Stimulated activated naive CD8-positive, alpha-beta T cell treated with anti-CD3 and anti-CD28 coated beads, Interleukin-15, amount 100 ng/mL, for 72 hours (primary cell): ENCODE results near the gene PPP2R2B.
"Not testable (repeated sequence)": the region's sequence is repeated elsewhere in the genome, so short reads cannot be mapped to it uniquely, and the experiment has no call there.

Experiments
- ATAC-seq: fragments of 150-1000 bp; cut with Tn5 transposase; 2 replicates; pipeline ENCODE4 v1.10.0; 2021; ENCODE audit warnings: mild to moderate bottlenecking, moderate library complexity
- DNase-seq, 2 donors: peaks; one replicate each; pipeline ENCODE4 v3.0.0; 2021 to 2022
- H3K27ac Mint-ChIP-seq, 2 donors: one replicate each; pipeline ENCODE4 v1.8.0; 2022; ENCODE audit warnings: mild to moderate bottlenecking in 2 of 2, mixed read lengths in 2 of 2, moderate library complexity in 2 of 2
- H3K27me3 Mint-ChIP-seq: one replicate; pipeline ENCODE4 v1.8.0; 2022; ENCODE audit warnings: mixed read lengths
- H3K4me1 Mint-ChIP-seq: one replicate; pipeline ENCODE4 v1.8.0; 2022; ENCODE audit warnings: mild to moderate bottlenecking, mixed read lengths
- H3K4me3 Mint-ChIP-seq, 2 donors: one replicate each; pipeline ENCODE4 v1.8.0; 2022; ENCODE audit warnings: mild to moderate bottlenecking in 2 of 2, mixed read lengths in 2 of 2, moderate library complexity in 1 of 2
- H3K9me3 Mint-ChIP-seq, 2 donors: one replicate each; pipeline ENCODE4 v1.8.0; 2022; ENCODE audit warnings: mixed read lengths in 2 of 2

The PPP2R2B gene

DNA sequence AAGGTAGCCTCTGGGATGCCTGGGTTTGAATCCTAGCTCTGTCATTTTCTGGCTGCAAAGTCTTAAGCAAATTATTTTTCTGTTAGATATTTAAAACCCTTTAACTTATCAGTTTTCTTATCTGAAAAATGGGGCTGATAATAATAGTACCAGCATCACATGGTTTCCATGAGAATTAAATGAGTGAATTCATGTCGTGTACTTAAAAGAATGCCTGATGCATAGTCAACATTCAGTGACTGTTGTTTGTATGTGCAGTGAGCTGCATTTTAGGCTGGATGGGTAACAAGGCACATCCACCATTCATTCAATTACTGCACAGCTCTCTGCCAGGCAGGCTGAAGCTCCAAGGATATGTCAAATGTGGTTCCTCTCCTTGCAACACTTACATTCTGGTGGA is 122.0 kb downstream of the PPP2R2B start:
- Mint-ChIP-seq H3K27ac (no peak overlapping the region), H3K4me1 (peaks cover 43% of the 10 kb centered on the region), H3K27me3 (no peaks in the 10 kb centered on the region), H3K4me3 (no peak overlapping the region), H3K9me3 (no peaks in the 10 kb centered on the region)
- ATAC-seq = no peak
- DNase-seq = no peak

DNA sequence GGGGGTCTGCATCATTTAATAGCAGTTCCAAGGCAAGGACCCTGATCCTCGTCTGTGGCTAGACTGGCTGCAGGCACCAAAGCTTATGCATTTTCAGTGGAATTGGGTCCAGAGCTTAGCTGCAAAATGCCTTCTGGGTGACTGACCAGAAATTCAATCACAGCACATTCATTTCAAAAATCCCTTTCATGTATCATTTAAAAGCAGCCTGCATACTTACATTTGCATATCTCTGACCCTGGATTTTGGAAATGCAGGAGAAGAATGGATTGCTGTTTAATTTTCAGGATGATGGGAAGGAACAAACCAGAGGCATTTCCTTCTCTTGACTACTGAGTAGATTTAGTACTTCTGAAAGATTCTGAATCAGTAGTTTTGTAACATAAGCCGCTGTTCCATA is 122.8 kb downstream of the PPP2R2B start:
- ATAC-seq (no peak), DNase-seq (no peak)
- Mint-ChIP-seq H3K27ac (no peak overlapping the region), H3K9me3 (peaks cover 0 to 4% of the 10 kb centered on the region in 2 donors), H3K4me1 (peaks cover 50% of the 10 kb centered on the region), H3K27me3 (no peaks in the 10 kb centered on the region), H3K4me3 (no peak overlapping the region)

DNA sequence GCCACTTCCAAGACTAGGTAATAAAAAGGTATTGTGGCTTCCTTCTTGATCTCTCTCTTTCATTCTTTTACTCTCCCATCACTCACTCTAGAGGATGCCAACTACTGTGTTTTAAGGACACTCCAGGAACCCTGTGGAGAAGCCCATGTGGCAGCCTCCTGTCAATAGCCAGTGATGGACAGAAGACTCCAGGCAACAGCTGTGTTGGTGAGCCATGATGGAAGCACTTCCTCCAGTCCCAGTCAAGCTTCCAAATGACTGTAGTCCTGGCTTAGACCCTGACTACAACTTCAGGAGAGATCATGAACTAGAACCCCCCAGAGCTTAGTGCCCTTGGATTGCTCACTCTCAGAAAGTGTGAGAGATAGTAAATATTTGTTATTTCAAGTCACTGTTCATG is 123.9 kb downstream of the PPP2R2B start:
- Mint-ChIP-seq H3K4me1 (peaks cover 52% of the 10 kb centered on the region), H3K27ac (no peak overlapping the region), H3K9me3 (peaks cover 0 to 7% of the 10 kb centered on the region in 2 donors), H3K27me3 (no peaks in the 10 kb centered on the region), H3K4me3 (no peak overlapping the region)
- DNase-seq = no peak
- ATAC-seq = no peak

- H3K4me3 Mint-ChIP-seq = no peak overlapping the region
- H3K4me1 Mint-ChIP-seq = peaks cover 43% of the 10 kb centered on the region
- H3K9me3 Mint-ChIP-seq = peaks cover 0 to 7% of the 10 kb centered on the region in 2 donors
- peak overlapping the region; percentile 0 to 79 for H3K27ac Mint-ChIP-seq
- ATAC-seq = no peak
- no peak for DNase-seq
- no peaks in the 10 kb centered on the region for H3K27me3 Mint-ChIP-seq
These were observed 124.9 kb downstream of the PPP2R2B start for GRCh38 chr5:146753641-146754040.

- DNase-seq = peak; percentile 54 to 75
- Mint-ChIP-seq H3K27me3 (no peaks in the 10 kb centered on the region), H3K4me1 (peaks cover 43% of the 10 kb centered on the region), H3K27ac (peak overlapping the region; percentile 69 to 75), H3K4me3 (peak overlapping the region; percentile 41 to 67), H3K9me3 (peaks cover 0 to 7% of the 10 kb centered on the region in 2 donors)
- peak; percentile 100 for ATAC-seq
These were observed 126.7 kb downstream of the PPP2R2B start for GRCh38 chr5:146751781-146752401.

- Mint-ChIP-seq H3K27ac (peak overlapping the region in 1 of 2 donors; percentile 69), H3K9me3 (peaks cover 0 to 7% of the 10 kb centered on the region in 2 donors), H3K27me3 (no peaks in the 10 kb centered on the region), H3K4me1 (peaks cover 43% of the 10 kb centered on the region), H3K4me3 (no peak overlapping the region)
- DNase-seq (no peak), ATAC-seq (no peak)
These were observed 127.5 kb downstream of the PPP2R2B start for GRCh38 chr5:146751054-146751453.

- H3K9me3 Mint-ChIP-seq = peaks cover 0 to 7% of the 10 kb centered on the region in 2 donors
- no peak overlapping the region for H3K4me3 Mint-ChIP-seq
- H3K27me3 Mint-ChIP-seq = no peaks in the 10 kb centered on the region
- ATAC-seq (no peak), DNase-seq (no peak)
- H3K4me1 Mint-ChIP-seq = peaks cover 30% of the 10 kb centered on the region
- H3K27ac Mint-ChIP-seq = peak overlapping the region in 1 of 2 donors; percentile 1
These were observed 130.0 kb downstream of the PPP2R2B start for GRCh38 chr5:146748533-146748932.

DNA sequence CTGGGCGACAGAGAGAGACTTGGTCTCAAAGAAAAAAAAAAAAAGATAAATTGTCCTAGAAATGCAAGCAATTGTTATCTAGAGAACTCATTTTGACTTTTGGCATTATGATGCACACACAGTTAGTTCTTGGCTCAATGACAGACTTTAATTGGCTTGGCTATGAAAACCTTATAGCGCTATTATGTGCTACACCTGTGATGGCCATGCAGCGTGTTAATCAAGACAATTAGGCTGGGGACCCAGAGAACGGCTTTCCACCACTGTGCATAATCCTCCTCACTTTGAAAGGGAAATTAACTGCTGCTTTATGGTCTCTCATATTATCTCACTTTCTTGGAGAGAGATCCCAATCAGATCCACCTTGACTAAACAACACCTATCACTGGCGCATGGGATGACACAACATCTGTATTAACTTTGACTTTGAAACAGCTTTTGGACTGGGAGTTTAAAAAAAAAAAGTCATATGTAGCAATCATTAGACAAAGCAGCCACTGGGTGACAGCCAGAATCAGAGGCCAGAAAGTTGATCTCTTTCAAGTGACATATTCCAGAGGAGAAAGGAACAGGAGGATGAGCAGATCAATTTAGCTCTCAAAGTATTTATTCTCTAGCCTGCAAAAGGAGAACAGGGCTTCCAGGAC is 132.5 kb downstream of the PPP2R2B start:
- no peak overlapping the region for H3K27ac Mint-ChIP-seq
- H3K4me3 Mint-ChIP-seq = no peak overlapping the region
- DNase-seq (no peak), ATAC-seq (no peak)
- peaks cover 5% of the 10 kb centered on the region for H3K4me1 Mint-ChIP-seq
- H3K27me3 Mint-ChIP-seq = no peaks in the 10 kb centered on the region
- H3K9me3 Mint-ChIP-seq = peaks cover 0 to 6% of the 10 kb centered on the region in 2 donors

- Mint-ChIP-seq H3K4me3 (no peak overlapping the region), H3K27ac (no peak overlapping the region), H3K4me1 (no peaks in the 10 kb centered on the region), H3K27me3 (no peaks in the 10 kb centered on the region), H3K9me3 (no peaks in the 10 kb centered on the region)
- DNase-seq (no peak), ATAC-seq (no peak)
These were observed 134.3 kb downstream of the PPP2R2B start for GRCh38 chr5:146744068-146744745.

- Mint-ChIP-seq H3K9me3 (peaks cover 8 to 19% of the 10 kb centered on the region in 2 donors), H3K27ac (no peak overlapping the region), H3K27me3 (no peaks in the 10 kb centered on the region), H3K4me1 (no peaks in the 10 kb centered on the region), H3K4me3 (no peak overlapping the region)
- ATAC-seq (no peak), DNase-seq (no peak)
These were observed 143.5 kb downstream of the PPP2R2B start for GRCh38 chr5:146734936-146735577.

- H3K27ac Mint-ChIP-seq = no peak overlapping the region
- no peaks in the 10 kb centered on the region for H3K27me3 Mint-ChIP-seq
- DNase-seq (no peak), ATAC-seq (no peak)
- peaks cover 19 to 34% of the 10 kb centered on the region in 2 donors for H3K9me3 Mint-ChIP-seq
- no peak overlapping the region for H3K4me3 Mint-ChIP-seq
- no peaks in the 10 kb centered on the region for H3K4me1 Mint-ChIP-seq
These were observed 145.6 kb downstream of the PPP2R2B start for GRCh38 chr5:146732962-146733361.

- no peak for ATAC-seq
- peaks cover 19 to 34% of the 10 kb centered on the region in 2 donors for H3K9me3 Mint-ChIP-seq
- H3K27me3 Mint-ChIP-seq = no peaks in the 10 kb centered on the region
- H3K4me1 Mint-ChIP-seq = no peaks in the 10 kb centered on the region
- no peak for DNase-seq
- no peak overlapping the region for H3K4me3 Mint-ChIP-seq
- no peak overlapping the region for H3K27ac Mint-ChIP-seq
These were observed 146.5 kb downstream of the PPP2R2B start for GRCh38 chr5:146731909-146732659.

DNA sequence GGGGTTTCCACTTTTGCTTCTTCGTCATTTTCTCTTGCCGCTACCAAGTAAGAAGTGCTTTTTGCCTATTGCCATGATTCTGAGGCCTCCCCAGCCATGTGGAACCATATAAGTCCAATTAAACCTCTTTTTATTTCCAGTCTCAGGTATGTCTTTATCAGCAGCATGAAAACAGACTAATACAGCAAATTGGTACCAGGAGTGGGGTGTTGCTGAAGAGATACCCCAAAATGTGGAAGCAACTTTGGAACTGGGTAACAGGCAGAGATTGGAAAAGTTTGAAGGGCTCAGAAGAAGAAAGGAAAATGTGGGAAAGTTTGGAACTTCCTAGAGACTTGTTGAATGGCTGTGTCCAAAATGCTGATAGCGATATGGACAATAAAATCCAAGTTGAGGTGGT is 149.8 kb downstream of the PPP2R2B start:
- not testable (repeated sequence) for H3K27me3 Mint-ChIP-seq, H3K27ac Mint-ChIP-seq, H3K4me3 Mint-ChIP-seq, DNase-seq, ATAC-seq, H3K4me1 Mint-ChIP-seq
- H3K9me3 Mint-ChIP-seq = peaks cover 19 to 20% of the 10 kb centered on the region in 2 donors

GRCh38 chr5:146726891-146727290 is 151.7 kb downstream of the PPP2R2B start:
- ATAC-seq = no peak
- no peak overlapping the region for H3K4me3 Mint-ChIP-seq
- no peaks in the 10 kb centered on the region for H3K27me3 Mint-ChIP-seq
- H3K27ac Mint-ChIP-seq = no peak overlapping the region
- no peaks in the 10 kb centered on the region for H3K4me1 Mint-ChIP-seq
- peaks cover 19 to 20% of the 10 kb centered on the region in 2 donors for H3K9me3 Mint-ChIP-seq
- DNase-seq = no peak

GRCh38 chr5:146726020-146726419 is 152.5 kb downstream of the PPP2R2B start:
- ATAC-seq (no peak), DNase-seq (no peak)
- Mint-ChIP-seq H3K4me1 (no peaks in the 10 kb centered on the region), H3K27me3 (no peaks in the 10 kb centered on the region), H3K4me3 (no peak overlapping the region), H3K27ac (no peak overlapping the region), H3K9me3 (peaks cover 19 to 20% of the 10 kb centered on the region in 2 donors)
